ENCODE measurements around the gene RHOXF2B. TPM values are rescaled to one million over a fixed set of nuclear protein-coding genes. Genes with fewer than 3 reads are reported as not detected.
"Not testable (repeated sequence)": the region's sequence is repeated elsewhere in the genome, so short reads cannot be mapped to it uniquely, and the experiment has no call there.

RHOXF2B gene
- total RNA-seq, 2 experiments from 2014 or later: not detected

- peaks cover 6% of the 10 kb centered on the region for H3K4me1 Mint-ChIP-seq (ENCODE audit: low read depth)
- no peaks in the 10 kb centered on the region for H3K9me3 Mint-ChIP-seq
- no peak for TF ChIP-seq CTCF (IDR thresholded peaks at IDR 0.05)
- no peaks in the 10 kb centered on the region for H3K27me3 Mint-ChIP-seq
- no peak for ATAC-seq
- CTCF ChIA-PET: no interaction called here
- no peaks in the 10 kb centered on the region for H3K36me3 Mint-ChIP-seq (ENCODE audit: low read depth)
- no peak overlapping the region for H3K27ac Mint-ChIP-seq
- no peak for DNase-seq
- intact Hi-C loops (cut with micrococcal nuclease): no loop called here
- POLR2A ChIA-PET: no interaction called here
- H3K4me3 Mint-ChIP-seq: no peak overlapping the region
These were observed 12.7 kb upstream of the RHOXF2B start for GRCh38 chrX:120090208-120090607.

DNA sequence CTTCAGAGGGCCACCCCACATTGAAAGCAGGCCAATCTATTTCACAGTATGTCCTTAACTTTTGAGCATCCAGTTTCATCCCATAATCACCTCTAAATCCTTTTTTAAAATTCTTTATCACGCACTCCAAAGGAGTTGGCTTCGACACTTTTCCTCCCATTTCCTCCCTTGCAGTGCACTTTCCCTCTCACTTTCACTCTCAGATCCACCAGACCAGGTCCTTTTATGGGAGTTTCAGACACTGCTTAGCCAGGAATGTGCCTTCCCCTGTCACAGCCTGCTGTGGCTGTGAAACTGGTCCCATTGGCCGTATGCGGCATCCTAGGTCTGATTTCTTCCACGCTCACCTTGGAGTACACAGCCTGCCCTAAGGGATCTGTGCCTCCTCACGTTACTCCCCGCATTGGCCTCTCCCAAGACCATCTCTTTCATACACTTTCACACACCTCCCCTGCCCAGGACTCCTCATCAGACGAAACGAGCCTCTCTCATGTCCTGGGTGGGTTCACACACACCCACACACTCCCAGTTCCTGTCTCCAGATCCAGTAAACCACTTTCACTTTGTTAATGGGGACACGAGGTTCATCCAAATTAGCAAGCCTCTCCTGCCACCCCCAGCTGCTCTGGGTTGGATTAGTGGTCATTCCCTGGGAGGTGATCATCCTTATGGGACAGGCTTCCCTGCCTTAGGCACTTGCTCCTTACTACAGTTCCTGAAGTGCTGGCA is 10.0 kb upstream of the RHOXF2B start:
- ATAC-seq: no peak
- Mint-ChIP-seq H3K4me1 (ENCODE audit: low read depth) (peaks cover 6% of the 10 kb centered on the region), H3K9me3 (no peaks in the 10 kb centered on the region), H3K36me3 (ENCODE audit: low read depth) (no peaks in the 10 kb centered on the region), H3K27ac (no peak overlapping the region), H3K4me3 (no peak overlapping the region), H3K27me3 (no peaks in the 10 kb centered on the region)
- peak; percentile 1 for DNase-seq
- intact Hi-C loops (cut with micrococcal nuclease): no loop called here
- ChIA-PET POLR2A (no interaction called here), CTCF (interaction anchor here (0.9 kb wide), 1 partner anchor 61 kb away, joined by 3 read pairs; no protein-coding TSS in a partner anchor)
- no peak for TF ChIP-seq CTCF (IDR thresholded peaks at IDR 0.05)

DNA sequence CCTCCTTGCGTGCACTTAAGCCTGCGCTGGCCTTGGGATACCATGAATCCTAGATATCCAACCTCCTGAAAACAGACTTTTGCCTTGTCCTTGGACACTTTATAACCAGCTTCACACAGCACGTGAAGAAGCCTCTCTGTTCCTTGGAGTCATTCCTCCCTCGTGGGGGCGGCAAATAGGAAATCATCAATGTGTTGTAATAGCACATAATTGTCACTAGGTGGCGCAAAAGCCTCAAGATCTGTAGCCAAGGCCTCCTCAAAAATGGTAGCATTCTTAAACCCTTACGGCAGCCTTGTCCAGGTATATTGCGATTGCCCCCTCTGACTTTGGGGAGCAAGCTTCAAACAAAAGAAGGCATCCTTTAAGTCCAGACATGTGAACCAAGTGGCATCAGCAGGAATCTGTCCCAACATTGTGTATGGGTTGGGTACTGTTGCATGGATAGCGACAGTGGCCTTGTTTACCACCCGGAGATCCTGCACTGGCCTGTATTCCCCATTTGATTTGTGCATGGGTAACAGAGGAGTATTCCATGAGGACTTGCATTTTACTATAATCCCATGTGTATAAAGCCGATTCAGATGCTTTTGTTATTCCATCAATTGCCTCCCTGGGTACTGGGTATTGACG is 8.2 kb upstream of the RHOXF2B start:
- H3K9me3 Mint-ChIP-seq; H3K4me3 Mint-ChIP-seq; DNase-seq; H3K27me3 Mint-ChIP-seq; H3K4me1 Mint-ChIP-seq (ENCODE audit: low read depth); POLR2A ChIA-PET; H3K36me3 Mint-ChIP-seq (ENCODE audit: low read depth); CTCF ChIA-PET; H3K27ac Mint-ChIP-seq; intact Hi-C loops (cut with micrococcal nuclease): not testable (repeated sequence)
- ATAC-seq: peak; percentile 42

- POLR2A ChIA-PET, CTCF ChIA-PET: not testable (repeated sequence)
These were observed 11.3 kb downstream of the RHOXF2B start for GRCh38 chrX:120066169-120066568.

DNA sequence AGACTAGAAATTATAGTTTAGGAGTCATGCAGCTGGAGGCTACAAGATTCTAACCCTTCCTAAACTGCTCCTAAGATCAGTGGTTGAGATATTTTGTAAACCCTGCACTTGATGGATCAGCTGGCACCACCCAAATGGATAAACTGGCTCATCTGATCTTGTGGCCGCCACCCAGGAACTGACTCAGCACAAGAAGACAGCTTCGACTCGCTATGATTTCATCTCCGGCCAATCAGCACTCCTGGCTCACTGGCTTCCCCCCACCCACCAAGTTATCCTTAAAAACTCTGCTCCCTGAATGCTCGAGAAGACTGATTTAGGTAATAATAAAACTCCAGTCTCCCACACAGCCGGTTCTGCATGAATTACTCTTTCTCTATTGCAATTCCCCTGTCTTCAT is 34.8 kb downstream of the RHOXF2B start:
- H3K27ac Mint-ChIP-seq; intact Hi-C loops (cut with micrococcal nuclease); DNase-seq; CTCF ChIA-PET; H3K4me3 Mint-ChIP-seq; H3K36me3 Mint-ChIP-seq (ENCODE audit: low read depth); H3K4me1 Mint-ChIP-seq (ENCODE audit: low read depth); H3K27me3 Mint-ChIP-seq; ATAC-seq; POLR2A ChIA-PET; H3K9me3 Mint-ChIP-seq: not testable (repeated sequence)

More at GRCh38 chrX:120066169-120066568, 11.3 kb downstream of the RHOXF2B start:
- H3K4me1 Mint-ChIP-seq (ENCODE audit: low read depth); H3K9me3 Mint-ChIP-seq; H3K27ac Mint-ChIP-seq; intact Hi-C loops (cut with micrococcal nuclease); DNase-seq; ATAC-seq; H3K27me3 Mint-ChIP-seq; H3K4me3 Mint-ChIP-seq; H3K36me3 Mint-ChIP-seq (ENCODE audit: low read depth): not testable (repeated sequence)

- H3K27me3 Mint-ChIP-seq; H3K36me3 Mint-ChIP-seq (ENCODE audit: low read depth); H3K4me3 Mint-ChIP-seq; intact Hi-C loops (cut with micrococcal nuclease); DNase-seq; H3K4me1 Mint-ChIP-seq (ENCODE audit: low read depth); H3K27ac Mint-ChIP-seq; H3K9me3 Mint-ChIP-seq; CTCF ChIA-PET; POLR2A ChIA-PET; ATAC-seq: not testable (repeated sequence)
These were observed 35.2 kb downstream of the RHOXF2B start for GRCh38 chrX:120042247-120042646.

- DNase-seq; H3K9me3 Mint-ChIP-seq; H3K4me3 Mint-ChIP-seq; H3K36me3 Mint-ChIP-seq (ENCODE audit: low read depth); ATAC-seq; intact Hi-C loops (cut with micrococcal nuclease); H3K27me3 Mint-ChIP-seq; CTCF ChIA-PET; POLR2A ChIA-PET; H3K4me1 Mint-ChIP-seq (ENCODE audit: low read depth); H3K27ac Mint-ChIP-seq: not testable (repeated sequence)
These were observed 37.3 kb downstream of the RHOXF2B start for GRCh38 chrX:120040176-120040575.

GRCh38 chrX:120039087-120039733 is 38.3 kb downstream of the RHOXF2B start:
- CTCF ChIA-PET; POLR2A ChIA-PET; H3K9me3 Mint-ChIP-seq; H3K36me3 Mint-ChIP-seq (ENCODE audit: low read depth); H3K27me3 Mint-ChIP-seq; H3K4me1 Mint-ChIP-seq (ENCODE audit: low read depth); DNase-seq; H3K27ac Mint-ChIP-seq; H3K4me3 Mint-ChIP-seq; intact Hi-C loops (cut with micrococcal nuclease); ATAC-seq: not testable (repeated sequence)

Data from activated CD8-positive, alpha-beta T cell treated with anti-CD3 and anti-CD28 coated beads for 36 hours (primary cell).